ENCODE results near the gene RAB34.

Gene RAB34

DNA sequence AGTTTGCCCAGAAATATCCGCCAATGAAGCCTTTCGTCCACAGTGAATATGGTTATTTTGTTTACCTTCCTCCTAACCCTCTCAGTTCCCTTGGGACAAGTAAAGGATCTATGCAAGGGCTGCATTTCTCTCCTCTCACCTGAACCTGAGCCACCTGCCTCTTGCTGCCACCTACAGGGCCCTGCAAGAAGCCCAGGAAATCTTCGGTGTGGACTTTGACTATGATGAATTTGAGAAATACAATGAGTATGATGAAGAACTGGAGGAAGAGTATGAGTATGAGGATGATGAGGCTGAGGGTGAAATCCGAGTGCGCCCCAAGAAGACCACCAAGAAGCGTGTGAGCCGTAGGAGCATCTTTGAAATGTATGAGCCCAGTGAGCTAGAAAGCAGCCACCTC is 41.7 kb downstream of the RAB34 start:
- DNase-seq (ENCODE audit: low read depth in 2 of 2) = no peak

DNA sequence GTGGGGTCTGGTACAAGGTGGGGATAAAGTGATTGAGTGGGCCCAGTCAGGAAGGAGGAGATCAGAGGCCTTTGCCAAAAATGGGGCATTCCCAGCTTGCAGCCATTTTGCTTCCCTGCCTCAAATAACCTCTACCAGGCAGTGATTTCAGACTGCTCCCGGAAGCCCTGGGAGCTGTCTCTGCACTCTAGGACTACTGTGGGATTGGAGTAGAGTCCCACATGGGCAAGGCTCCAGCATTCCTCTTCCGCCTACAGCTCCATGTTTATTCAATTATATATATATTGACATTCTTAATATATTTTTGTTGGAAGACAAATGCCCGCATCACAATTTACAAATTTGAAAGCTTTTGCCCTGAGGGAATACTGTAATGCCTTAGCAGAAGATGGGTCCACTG is 42.2 kb downstream of the RAB34 start:
- no peak for DNase-seq (ENCODE audit: low read depth in 2 of 2)

DNA sequence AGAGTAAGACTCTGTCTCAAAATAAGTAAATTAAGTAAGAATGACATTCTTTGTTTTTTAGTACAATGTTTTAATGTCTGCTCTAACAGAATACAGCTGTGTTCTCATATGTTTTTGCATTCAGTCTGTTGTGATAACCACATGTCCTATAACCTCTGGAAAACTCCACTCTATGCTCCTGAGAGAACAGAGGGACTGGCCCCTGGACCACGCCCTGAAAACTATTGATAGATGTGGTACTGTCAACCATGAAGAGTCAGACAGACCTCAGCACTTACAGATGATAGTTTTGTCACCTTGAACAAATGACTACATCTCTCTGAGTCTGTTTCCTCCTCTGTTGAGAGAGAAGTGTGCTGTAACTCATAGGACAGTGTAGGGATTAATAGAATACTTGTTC is 47.8 kb downstream of the RAB34 start:
- DNase-seq (ENCODE audit: low read depth in 2 of 2) = no peak

GRCh38 chr17:28667870-28668269 is 49.8 kb downstream of the RAB34 start:
- DNase-seq (ENCODE audit: low read depth in 2 of 2) = no peak

- no peak for DNase-seq (ENCODE audit: low read depth in 2 of 2)
These were observed 51.7 kb downstream of the RAB34 start for GRCh38 chr17:28665994-28666393.

Measured in stimulated activated CD4-positive, alpha-beta T cell treated with anti-CD3 and anti-CD28 coated beads, Interleukin-4, amount 100 ng/mL, for 48 hours (primary cell).